Smooth muscle cell (in vitro differentiated cells): Measurements from ENCODE around the gene PTPN22. TPM values are rescaled to one million over a fixed set of nuclear protein-coding genes. Genes with fewer than 3 reads are reported as not detected.

ENCODE experiments used
- DNase-seq: peaks from one replicate; lab custom pipeline; 2025; ENCODE audit not compliant: unreplicated experiment; lab: John Stamatoyannopoulos, UW
- H2AFZ ChIP-seq: fragments of 200-600 bp; sonication (generic); 2 replicates; pipeline ENCODE4 v1.6.0; 2016; ENCODE audit warnings: antibody characterized with exemption, low read depth, mild to moderate bottlenecking
- H3F3A ChIP-seq: fragments of 200-600 bp; sonication (generic); 2 replicates; pipeline ENCODE4 v1.6.0; 2017; ENCODE audit warnings: antibody characterized with exemption, low read depth
- H3K27ac ChIP-seq: fragments of 200-600 bp; sonication (generic); 2 replicates; pipeline ENCODE4 v1.5.1; 2016; ENCODE audit warnings: low read depth, mild to moderate bottlenecking
- H3K27me3 ChIP-seq: fragments of 200-600 bp; sonication (generic); 2 replicates; pipeline ENCODE4 v1.6.1; 2016; ENCODE audit warnings: low read depth, mild to moderate bottlenecking
- H3K36me3 ChIP-seq: fragments of 200-600 bp; sonication (generic); 2 replicates; pipeline ENCODE4 v1.5.1; 2016; ENCODE audit warnings: low read depth
- H3K4me1 ChIP-seq: fragments of 200-600 bp; sonication (generic); 2 replicates; pipeline ENCODE4 v1.5.1; 2016; ENCODE audit warnings: low read depth
- H3K4me2 ChIP-seq: fragments of 200-600 bp; sonication (generic); 2 replicates; pipeline ENCODE4 v1.6.0; 2016; ENCODE audit warnings: mild to moderate bottlenecking
- H3K4me3 ChIP-seq: fragments of 200-600 bp; sonication (generic); 2 replicates; pipeline ENCODE4 v1.5.1; 2016; ENCODE audit warnings: mild to moderate bottlenecking
- H3K79me2 ChIP-seq: fragments of 200-600 bp; sonication (generic); 2 replicates; pipeline ENCODE4 v1.6.0; 2016; ENCODE audit warnings: low read depth, mild to moderate bottlenecking
- H3K9ac ChIP-seq: fragments of 200-600 bp; sonication (generic); 2 replicates; pipeline ENCODE4 v1.6.0; 2016; ENCODE audit warnings: low read depth
- H3K9me3 ChIP-seq: fragments of 200-600 bp; sonication (generic); replicated peaks from 2 replicates; pipeline ENCODE4 v1.5.1; 2016; ENCODE audit warnings: low read depth
- H4K20me1 ChIP-seq: fragments of 200-600 bp; sonication (generic); 2 replicates; pipeline ENCODE4 v1.6.0; 2016; ENCODE audit warnings: low read depth
- WGBS: methylation state at CpG from one replicate; pipeline ENCODE4 v1.1.7; 2016; ENCODE audit warnings: low lambda C conversion rate; 5-methylcytosine and 5-hydroxymethylcytosine counted together
- polyA plus RNA-seq: library from polyadenylated mRNA; unstranded; fragments of >200 nt; fragmentation: Nextera tagmentation; extraction: Ambion mirVana; gene quantifications from 2 replicates; pipeline ENCODE4 v1.2.1, GENCODE V29; 2016
- total RNA-seq: library from RNA; depleted of rRNA; stranded (reverse); fragments of >200 nt; gene quantifications from 2 replicates; pipeline ENCODE4 v1.2.3, GENCODE V29; 2014
- TF ChIP-seq, protein P1 (sequence below): fragments of 200-600 bp; sonication (generic); IDR thresholded peaks from 2 replicates; pipeline ENCODE4 v1.5.1; 2017; ENCODE audit warnings: borderline replicate concordance, mild to moderate bottlenecking, antibody characterized with exemption; ENCODE audit not compliant: insufficient read depth, poor library complexity, severe bottlenecking

Gene PTPN22
- total and polyA plus RNA-seq, 2 experiments from 2014 or later, result not detected

DNA sequence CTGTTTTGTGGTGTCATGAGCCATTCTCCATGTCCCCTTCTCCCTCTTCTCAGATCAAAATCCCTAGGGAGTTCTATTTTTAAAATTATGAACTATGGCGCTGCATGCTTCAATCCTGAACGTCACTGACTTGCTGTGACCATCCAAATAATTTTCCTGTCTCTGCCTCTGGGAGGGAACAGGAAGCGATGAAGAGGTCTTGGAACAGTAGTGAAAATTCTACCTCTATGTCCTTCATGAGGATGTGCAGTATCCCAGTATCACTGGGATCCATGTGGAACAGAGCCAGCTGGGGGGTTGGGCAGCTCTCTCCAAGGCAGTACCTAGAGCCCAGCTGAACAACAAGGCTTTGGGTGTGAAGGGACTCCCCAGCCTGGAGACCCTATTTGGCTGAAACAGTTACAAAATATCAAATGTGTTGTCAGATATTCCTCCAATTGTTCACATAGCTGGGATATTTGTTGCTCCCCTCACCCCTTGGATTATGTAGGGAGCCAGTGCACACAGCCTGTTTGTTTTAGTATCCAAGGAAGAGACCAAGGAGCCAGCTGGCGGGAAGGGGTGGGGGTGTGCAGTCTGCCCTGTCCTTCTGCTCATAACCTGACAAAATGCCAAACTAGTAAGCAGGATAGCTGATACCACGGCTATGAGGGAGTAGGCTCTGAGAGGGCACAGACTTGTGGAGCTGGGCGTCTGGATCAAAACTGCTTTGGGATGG is 41.2 kb upstream of the PTPN22 start:
- TF ChIP-seq, protein P1, sequence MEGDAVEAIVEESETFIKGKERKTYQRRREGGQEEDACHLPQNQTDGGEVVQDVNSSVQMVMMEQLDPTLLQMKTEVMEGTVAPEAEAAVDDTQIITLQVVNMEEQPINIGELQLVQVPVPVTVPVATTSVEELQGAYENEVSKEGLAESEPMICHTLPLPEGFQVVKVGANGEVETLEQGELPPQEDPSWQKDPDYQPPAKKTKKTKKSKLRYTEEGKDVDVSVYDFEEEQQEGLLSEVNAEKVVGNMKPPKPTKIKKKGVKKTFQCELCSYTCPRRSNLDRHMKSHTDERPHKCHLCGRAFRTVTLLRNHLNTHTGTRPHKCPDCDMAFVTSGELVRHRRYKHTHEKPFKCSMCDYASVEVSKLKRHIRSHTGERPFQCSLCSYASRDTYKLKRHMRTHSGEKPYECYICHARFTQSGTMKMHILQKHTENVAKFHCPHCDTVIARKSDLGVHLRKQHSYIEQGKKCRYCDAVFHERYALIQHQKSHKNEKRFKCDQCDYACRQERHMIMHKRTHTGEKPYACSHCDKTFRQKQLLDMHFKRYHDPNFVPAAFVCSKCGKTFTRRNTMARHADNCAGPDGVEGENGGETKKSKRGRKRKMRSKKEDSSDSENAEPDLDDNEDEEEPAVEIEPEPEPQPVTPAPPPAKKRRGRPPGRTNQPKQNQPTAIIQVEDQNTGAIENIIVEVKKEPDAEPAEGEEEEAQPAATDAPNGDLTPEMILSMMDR, result no peak
- 82% methylated on average over 6 of the region's 6 CpGs for WGBS

DNA sequence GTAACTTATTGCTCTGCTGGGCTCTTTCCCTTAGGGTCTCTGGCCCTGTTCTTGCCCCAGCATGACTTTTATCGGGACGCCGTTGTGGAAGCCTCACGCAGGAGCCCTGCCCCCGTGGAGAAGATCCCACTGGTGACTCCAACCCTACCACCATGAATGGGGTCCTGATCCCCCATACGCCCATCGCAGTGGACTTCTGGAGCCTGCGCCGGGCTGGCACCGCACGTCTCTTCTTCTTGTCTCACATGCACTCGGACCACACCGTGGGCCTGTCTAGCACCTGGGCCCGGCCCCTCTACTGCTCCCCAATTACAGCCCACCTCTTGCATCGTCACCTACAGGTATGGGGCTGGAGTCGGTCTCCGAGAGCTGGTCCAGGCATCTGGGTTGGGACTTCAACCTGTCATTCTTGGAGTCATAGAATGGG is 33.9 kb upstream of the PTPN22 start:
- Histone ChIP-seq H4K20me1 (no peaks in the 10 kb centered on the region), H3F3A (peaks cover 4% of the 10 kb centered on the region), H3K9ac (peak overlapping the region; percentile 75), H3K79me2 (peaks cover 10% of the 10 kb centered on the region), H3K27ac (peak overlapping the region; percentile 81), H3K27me3 (no peaks in the 10 kb centered on the region), H3K4me3 (peak overlapping the region; percentile 75), H2AFZ (peak overlapping the region; percentile 79), H3K9me3 (no peaks in the 10 kb centered on the region), H3K4me2 (peak overlapping the region; percentile 98), H3K36me3 (no peaks in the 10 kb centered on the region), H3K4me1 (peaks cover 7% of the 10 kb centered on the region)
- no peak for DNase-seq
- WGBS, result 2% methylated on average over 17 of the region's 17 CpGs
- TF ChIP-seq, protein P1, result no peak

More for the DNA sequence above, 41.2 kb upstream of the PTPN22 start:
- no peak for DNase-seq
- no peaks in the 10 kb centered on the region for H3K4me1 ChIP-seq
- H3K9ac ChIP-seq, result no peak overlapping the region
- no peaks in the 10 kb centered on the region for H3K36me3 ChIP-seq
- H3F3A ChIP-seq, result no peaks in the 10 kb centered on the region
- H2AFZ ChIP-seq, result no peak overlapping the region
- no peaks in the 10 kb centered on the region for H3K79me2 ChIP-seq
- no peaks in the 10 kb centered on the region for H3K27me3 ChIP-seq
- H3K4me2 ChIP-seq, result no peak overlapping the region
- H3K9me3 ChIP-seq, result no peaks in the 10 kb centered on the region
- no peak overlapping the region for H3K27ac ChIP-seq
- H4K20me1 ChIP-seq, result no peaks in the 10 kb centered on the region
- H3K4me3 ChIP-seq, result no peak overlapping the region

DNA sequence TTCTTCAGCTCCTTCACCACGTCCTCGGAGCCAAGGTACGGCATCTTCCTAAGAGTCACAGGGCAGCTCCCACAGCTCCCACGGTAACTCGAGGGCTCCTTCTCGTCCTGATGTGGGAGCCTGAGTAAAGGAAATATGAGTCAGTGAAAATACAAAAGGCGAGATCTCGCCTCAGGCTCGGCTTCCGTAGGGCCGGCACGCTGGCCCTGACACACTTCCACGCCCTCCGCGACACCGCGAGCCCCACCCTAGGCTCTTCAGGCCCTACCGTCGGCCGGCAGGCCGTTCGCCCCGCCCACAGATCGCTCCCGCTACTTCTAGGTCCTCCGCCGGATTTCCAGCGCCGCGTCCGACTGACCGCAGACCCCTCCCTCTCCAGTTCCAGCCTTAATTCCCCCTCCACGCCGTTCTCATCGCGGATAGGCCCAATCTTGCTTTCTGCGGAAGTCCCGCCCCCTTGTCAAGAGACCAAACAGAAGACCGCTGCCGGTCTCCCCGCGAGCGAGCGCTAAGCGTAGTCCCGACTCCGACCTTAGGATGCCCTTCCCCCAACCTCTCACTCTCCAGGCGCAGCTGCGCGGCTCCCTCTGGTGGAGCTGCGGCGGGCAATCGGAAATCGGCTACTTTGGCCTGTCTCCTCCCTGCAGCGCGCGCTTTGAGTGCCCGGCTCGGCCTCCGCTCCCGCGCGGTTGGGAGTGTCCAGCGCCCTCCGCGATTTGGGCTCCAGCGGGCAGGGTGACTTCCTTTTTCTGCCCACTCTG is 33.3 kb upstream of the PTPN22 start, which contains the start of the genes AP4B1 and DCLRE1B:
TSS of gene AP4B1 (minus strand) at position 126 of the 761 bp plus-strand sequence. CDS start at position 44, 82 bp downstream.
TSS of gene DCLRE1B (plus strand) at position 653 of the 761 bp plus-strand sequence. CDS start 261 bp downstream, outside the sequence.
- WGBS, result 1% methylated on average over 65 of the region's 67 CpGs
- H3K4me1 ChIP-seq, result peaks cover 7% of the 10 kb centered on the region
- no peaks in the 10 kb centered on the region for H3K27me3 ChIP-seq
- H4K20me1 ChIP-seq, result no peaks in the 10 kb centered on the region
- peak within 1 kb of the TSS; percentile 75 for H3K9ac ChIP-seq
- peak within 1 kb of the TSS; percentile 98 for H3K4me2 ChIP-seq
- peak within 1 kb of the TSS; percentile 75 for H3K4me3 ChIP-seq
- peak within 1 kb of the TSS; percentile 81 for H3K27ac ChIP-seq
- H3F3A ChIP-seq, result peaks cover 4% of the 10 kb centered on the region
- TF ChIP-seq, protein P1, result peak; percentile 39
- H3K36me3 ChIP-seq, result no peaks in the 10 kb centered on the region
- H3K79me2 ChIP-seq, result peaks cover 10% of the 10 kb centered on the region
- H3K9me3 ChIP-seq, result no peaks in the 10 kb centered on the region
- DNase-seq, result peak; percentile 90
- peak within 1 kb of the TSS; percentile 89 for H2AFZ ChIP-seq
